ENCODE measurements around the gene ACSS1.

ACSS1 gene

GRCh38 chr20:25020345-25020744 lies 37.6 kb downstream of the ACSS1 start:
- no peak for TF ChIP-seq REST (IDR thresholded peaks at IDR 0.05; ENCODE audit: insufficient read depth in 1 of 2, low read depth in 2 of 2, low read length in 2 of 2)
- no peak for TF ChIP-seq TAF1 (IDR thresholded peaks at IDR 0.05; ENCODE audit: borderline replicate concordance, insufficient read depth, low read length)
- no peak for TF ChIP-seq FOXP2 (optimal IDR thresholded peaks at IDR 0.05; ENCODE audit: borderline replicate concordance, extremely low read depth, extremely low read length, insufficient read depth)
- TF ChIP-seq POLR2AphosphoS5 (IDR thresholded peaks at IDR 0.05; ENCODE audit: low read depth, low read length): no peak
- no peak for TF ChIP-seq SIN3A (IDR thresholded peaks at IDR 0.05; ENCODE audit: borderline replicate concordance, insufficient read depth, low read length)

- no peak for TF ChIP-seq FOXP2 (optimal IDR thresholded peaks at IDR 0.05; ENCODE audit: borderline replicate concordance, extremely low read depth, extremely low read length, insufficient read depth)
- no peak for TF ChIP-seq SIN3A (IDR thresholded peaks at IDR 0.05; ENCODE audit: borderline replicate concordance, insufficient read depth, low read length)
- no peak for TF ChIP-seq TAF1 (IDR thresholded peaks at IDR 0.05; ENCODE audit: borderline replicate concordance, insufficient read depth, low read length)
- no peak for TF ChIP-seq POLR2AphosphoS5 (IDR thresholded peaks at IDR 0.05; ENCODE audit: low read depth, low read length)
- TF ChIP-seq REST (IDR thresholded peaks at IDR 0.05; ENCODE audit: insufficient read depth in 1 of 2, low read depth in 2 of 2, low read length in 2 of 2): no peak
Measured at GRCh38 chr20:25019381-25020155, 38.4 kb downstream of the ACSS1 start.

- TF ChIP-seq TAF1 (IDR thresholded peaks at IDR 0.05; ENCODE audit: borderline replicate concordance, insufficient read depth, low read length): no peak
- TF ChIP-seq FOXP2 (optimal IDR thresholded peaks at IDR 0.05; ENCODE audit: borderline replicate concordance, extremely low read depth, extremely low read length, insufficient read depth): no peak
- TF ChIP-seq REST (IDR thresholded peaks at IDR 0.05; ENCODE audit: insufficient read depth in 1 of 2, low read depth in 2 of 2, low read length in 2 of 2): no peak
- no peak for TF ChIP-seq SIN3A (IDR thresholded peaks at IDR 0.05; ENCODE audit: borderline replicate concordance, insufficient read depth, low read length)
- TF ChIP-seq POLR2AphosphoS5 (IDR thresholded peaks at IDR 0.05; ENCODE audit: low read depth, low read length): no peak
Measured at GRCh38 chr20:25018841-25019240, 39.1 kb downstream of the ACSS1 start.

- TF ChIP-seq POLR2AphosphoS5 (IDR thresholded peaks at IDR 0.05; ENCODE audit: low read depth, low read length): no peak
- TF ChIP-seq REST (IDR thresholded peaks at IDR 0.05; ENCODE audit: insufficient read depth in 1 of 2, low read depth in 2 of 2, low read length in 2 of 2): no peak
- TF ChIP-seq FOXP2 (optimal IDR thresholded peaks at IDR 0.05; ENCODE audit: borderline replicate concordance, extremely low read depth, extremely low read length, insufficient read depth): no peak
- no peak for TF ChIP-seq SIN3A (IDR thresholded peaks at IDR 0.05; ENCODE audit: borderline replicate concordance, insufficient read depth, low read length)
- TF ChIP-seq TAF1 (IDR thresholded peaks at IDR 0.05; ENCODE audit: borderline replicate concordance, insufficient read depth, low read length): no peak
Measured at GRCh38 chr20:25018425-25018824, 39.5 kb downstream of the ACSS1 start.

Measured in PFSK-1 (cell line).